Astrocyte (in vitro differentiated cells and primary cell): ENCODE data around the gene NPB.

ENCODE experiments used
- CTCF ChIP-seq: IDR thresholded peaks from 2 replicates; pipeline ENCODE4 v1.5.1; 2011; ENCODE audit warnings: low read depth, mild to moderate bottlenecking, inconsistent platforms, low read length, moderate library complexity; ENCODE audit not compliant: insufficient read depth
- EZH2 ChIP-seq: IDR thresholded peaks from 2 replicates; pipeline ENCODE4 v1.6.1; 2012; ENCODE audit warnings: mild to moderate bottlenecking, low read length, inconsistent platforms; ENCODE audit not compliant: insufficient read depth

DNA sequence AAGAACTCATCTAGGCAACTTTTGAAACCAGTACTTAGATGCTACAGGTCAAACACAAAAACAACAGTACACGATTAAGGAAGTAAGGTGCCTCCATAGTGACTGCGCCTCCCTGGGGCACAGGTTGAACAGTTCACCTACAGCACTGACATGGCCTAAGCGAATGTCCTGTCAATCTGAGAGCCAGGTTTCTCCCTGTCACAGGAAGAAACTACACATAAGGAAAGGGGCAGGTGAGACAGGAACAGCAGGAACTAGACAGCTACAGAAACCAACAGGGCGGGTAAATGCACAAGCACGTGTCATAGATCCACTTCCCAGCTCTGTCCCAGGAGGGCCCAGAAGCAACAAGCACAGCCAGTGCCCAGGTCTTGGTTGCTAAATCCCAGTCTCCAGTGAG, 22.9 kb upstream of the NPB start:
- TF ChIP-seq CTCF, result no peak
- no peak for TF ChIP-seq EZH2
